ENCODE data around the gene SEZ6.

- TF ChIP-seq EZH2 (IDR thresholded peaks at IDR 0.05; ENCODE audit: borderline replicate concordance, control insufficient read depth, low read depth, low read length) = no peak
- no peak for TF ChIP-seq RAD21 (IDR thresholded peaks at IDR 0.05; ENCODE audit: insufficient read depth, low read depth, low read length)
- TF ChIP-seq CTCF (IDR thresholded peaks at IDR 0.05 in 2 of 3, conservative IDR thresholded peaks at IDR 0.05 in 1 of 3; ENCODE audit: control insufficient read depth in 2 of 3, extremely low read depth in 1 of 3, insufficient read depth in 1 of 3, low read depth in 3 of 3, low read length in 3 of 3) = no peak
- TF ChIP-seq POLR2A (IDR thresholded peaks at IDR 0.05; ENCODE audit: low read depth, low read length) = peak; percentile 18; the same call in 1 of the 2 replicates
- TF ChIP-seq, protein P1, sequence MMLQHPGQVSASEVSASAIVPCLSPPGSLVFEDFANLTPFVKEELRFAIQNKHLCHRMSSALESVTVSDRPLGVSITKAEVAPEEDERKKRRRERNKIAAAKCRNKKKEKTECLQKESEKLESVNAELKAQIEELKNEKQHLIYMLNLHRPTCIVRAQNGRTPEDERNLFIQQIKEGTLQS (IDR thresholded peaks at IDR 0.05; ENCODE audit: borderline replicate concordance, extremely low read depth, low read depth, low read length) = no peak
- TF ChIP-seq RFX5 (IDR thresholded peaks at IDR 0.05; ENCODE audit: low read depth, low read length) = no peak
- TF ChIP-seq FOS (IDR thresholded peaks at IDR 0.05; ENCODE audit: borderline replicate concordance, extremely low read depth, insufficient read length) = no peak
- TF ChIP-seq TCF7 (IDR thresholded peaks at IDR 0.05; ENCODE audit: borderline replicate concordance) = no peak
- no peak for TF ChIP-seq NFYB (IDR thresholded peaks at IDR 0.05; ENCODE audit: insufficient read depth, low read depth, low read length)
- TF ChIP-seq REST (IDR thresholded peaks at IDR 0.05; ENCODE audit: low read depth, low read length) = no peak
- no peak for TF ChIP-seq ETV6 (conservative IDR thresholded peaks at IDR 0.05 in 1 of 2, IDR thresholded peaks at IDR 0.05 in 1 of 2; ENCODE audit: borderline replicate concordance in 1 of 2, low read depth in 1 of 2)
These were observed 55.6 kb downstream of the SEZ6 start for GRCh38 chr17:28950017-28950751.

Measured in GM12878 (cell line).